RWPE2 (cell line): ENCODE results near the gene SLC36A3.
"Not testable (repeated sequence)": the region's sequence is repeated elsewhere in the genome, so short reads cannot be mapped to it uniquely, and the experiment has no call there.

ENCODE experiments used
- ATAC-seq: fragments of 200-7000 bp; cut with Tn5 transposase; 3 replicates; pipeline ENCODE4 v1.9.1; 2021; ENCODE audit warnings: low read depth
- DNase-seq: peaks from one replicate; pipeline ENCODE4 v3.0.0-alpha.2; 2020; ENCODE audit warnings: low spot score
- H3K27ac ChIP-seq: fragments of 450-650 bp; 2 replicates; pipeline ENCODE4 v1.5.1; 2017; ENCODE audit warnings: mild to moderate bottlenecking; ENCODE audit not compliant: poor library complexity, severe bottlenecking
- H3K27me3 ChIP-seq: fragments of 250-450 bp; sonication (Bioruptor Pico); 2 replicates; pipeline ENCODE4 v1.5.1; 2021; ENCODE audit warnings: mild to moderate bottlenecking, moderate library complexity; ENCODE audit not compliant: insufficient read depth, poor library complexity, severe bottlenecking
- H3K36me3 ChIP-seq: fragments of 250-450 bp; sonication (Bioruptor Pico); 2 replicates; pipeline ENCODE4 v1.5.1; 2020; ENCODE audit warnings: low read depth, mild to moderate bottlenecking, moderate library complexity
- H3K4me1 ChIP-seq: fragments of 250-450 bp; sonication (Bioruptor Pico); 2 replicates; pipeline ENCODE4 v1.5.1; 2021; ENCODE audit warnings: mild to moderate bottlenecking, moderate library complexity; ENCODE audit not compliant: insufficient read depth, poor library complexity, severe bottlenecking
- H3K4me3 ChIP-seq: fragments of 250-450 bp; sonication (Bioruptor Pico); 2 replicates; pipeline ENCODE4 v1.5.1; 2021; ENCODE audit warnings: mild to moderate bottlenecking, moderate library complexity; ENCODE audit not compliant: severe bottlenecking
- H3K9me3 ChIP-seq: fragments of 250-450 bp; sonication (Bioruptor Pico); 2 replicates; pipeline ENCODE4 v1.5.1; 2021; ENCODE audit warnings: mild to moderate bottlenecking, moderate library complexity; ENCODE audit not compliant: severe bottlenecking
- CTCF ChIP-seq: fragments of 450-650 bp; IDR thresholded peaks from one replicate; pipeline ENCODE4 v1.5.1; 2017; ENCODE audit warnings: mild to moderate bottlenecking, moderate library complexity; ENCODE audit not compliant: poor library complexity, severe bottlenecking

SLC36A3 gene

GRCh38 chr5:151245680-151246219 is 57.8 kb downstream of the SLC36A3 start:
- no peaks in the 10 kb centered on the region for H3K27me3 ChIP-seq
- no peak for TF ChIP-seq CTCF
- no peak overlapping the region for H3K4me3 ChIP-seq
- ATAC-seq (no peak), DNase-seq (no peak)
- H3K27ac ChIP-seq, result no peak overlapping the region
- H3K4me1 ChIP-seq, result no peaks in the 10 kb centered on the region
- no peaks in the 10 kb centered on the region for H3K9me3 ChIP-seq
- no peaks in the 10 kb centered on the region for H3K36me3 ChIP-seq

- Histone ChIP-seq H3K4me1 (no peaks in the 10 kb centered on the region), H3K27me3 (no peaks in the 10 kb centered on the region), H3K27ac (no peak overlapping the region), H3K4me3 (no peak overlapping the region), H3K9me3 (no peaks in the 10 kb centered on the region), H3K36me3 (no peaks in the 10 kb centered on the region)
- DNase-seq, result no peak
- ATAC-seq, result no peak
- TF ChIP-seq CTCF, result no peak
Observed at GRCh38 chr5:151244206-151244605, 59.4 kb downstream of the SLC36A3 start.

- Histone ChIP-seq H3K36me3 (no peaks in the 10 kb centered on the region), H3K4me3 (no peak overlapping the region), H3K4me1 (no peaks in the 10 kb centered on the region), H3K9me3 (no peaks in the 10 kb centered on the region), H3K27ac (no peak overlapping the region), H3K27me3 (no peaks in the 10 kb centered on the region)
- ATAC-seq (no peak), DNase-seq (no peak)
- no peak for TF ChIP-seq CTCF
Observed at GRCh38 chr5:151243564-151243963, 60.0 kb downstream of the SLC36A3 start.

- no peak overlapping the region for H3K4me3 ChIP-seq
- no peaks in the 10 kb centered on the region for H3K27me3 ChIP-seq
- no peak for TF ChIP-seq CTCF
- no peaks in the 10 kb centered on the region for H3K4me1 ChIP-seq
- DNase-seq (no peak), ATAC-seq (no peak)
- H3K27ac ChIP-seq, result no peak overlapping the region
- no peaks in the 10 kb centered on the region for H3K9me3 ChIP-seq
- no peaks in the 10 kb centered on the region for H3K36me3 ChIP-seq
Observed at GRCh38 chr5:151243127-151243526, 60.4 kb downstream of the SLC36A3 start.

- Histone ChIP-seq H3K27ac (no peak overlapping the region), H3K4me3 (no peak overlapping the region), H3K36me3 (no peaks in the 10 kb centered on the region), H3K4me1 (no peaks in the 10 kb centered on the region), H3K27me3 (no peaks in the 10 kb centered on the region), H3K9me3 (no peaks in the 10 kb centered on the region)
- DNase-seq (no peak), ATAC-seq (peak; percentile 45)
- no peak for TF ChIP-seq CTCF
Observed at GRCh38 chr5:151240924-151241635, 62.5 kb downstream of the SLC36A3 start.

GRCh38 chr5:151240268-151240835 is 63.2 kb downstream of the SLC36A3 start:
- not testable (repeated sequence) for H3K27ac ChIP-seq, H3K27me3 ChIP-seq

More at GRCh38 chr5:151240268-151240835, 63.2 kb downstream of the SLC36A3 start:
- H3K4me1 ChIP-seq, H3K9me3 ChIP-seq, H3K36me3 ChIP-seq, H3K4me3 ChIP-seq, ATAC-seq, DNase-seq: not testable (repeated sequence)
